ENCODE data around the gene KIF5A. TPM values are rescaled to one million over a fixed set of nuclear protein-coding genes. Genes with fewer than 3 reads are reported as not detected.

KIF5A gene
- total and polyA plus RNA-seq, 2 donors (not counting 3 experiments of a cell fraction or from before 2014, with no cell fraction given) = 0.07 to 0.35 TPM

DNA sequence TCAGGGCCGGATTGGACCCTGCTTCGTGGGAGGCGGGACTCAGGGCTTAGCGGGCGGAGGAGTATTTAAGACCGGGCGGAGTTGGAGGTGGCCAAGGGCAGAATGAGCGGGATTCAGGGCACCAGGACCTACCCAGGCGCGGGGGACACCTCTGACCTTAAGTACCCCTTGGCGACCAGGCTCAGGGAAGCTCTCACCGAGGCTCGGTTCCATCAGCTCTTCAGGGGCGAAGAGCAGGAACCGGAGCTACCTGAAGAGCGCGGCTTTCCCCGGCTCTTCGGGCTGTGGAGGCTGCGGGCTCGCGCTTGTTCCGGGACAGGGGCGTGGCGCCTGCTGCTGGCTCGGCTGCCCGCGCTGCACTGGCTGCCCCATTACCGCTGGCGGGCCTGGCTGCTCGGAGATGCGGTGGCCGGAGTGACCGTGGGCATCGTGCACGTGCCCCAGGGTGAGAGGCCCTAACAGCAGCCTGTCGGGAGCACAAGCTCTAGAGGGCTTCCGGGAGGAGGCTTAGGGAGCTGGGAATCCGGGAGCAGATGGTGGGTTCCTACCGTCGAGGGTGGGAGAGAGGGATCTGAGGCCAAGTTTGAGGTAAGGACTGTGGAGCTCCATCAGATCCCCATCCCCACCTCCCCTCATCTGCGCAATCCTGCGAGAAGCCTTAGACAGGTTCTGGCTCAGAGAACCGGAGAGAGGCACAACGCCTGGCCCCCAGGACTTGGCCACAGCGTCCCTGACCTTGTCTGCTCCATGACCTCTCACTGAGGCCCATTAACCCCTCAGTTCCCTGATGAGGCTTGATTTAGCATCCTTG, 69.8 kb downstream of the KIF5A start:
- intact Hi-C loops (cut with micrococcal nuclease) = loop anchor here (2.0 kb wide), 1 partner anchor 161 kb away; the partner anchor contains the start of gene GLI1
- POLR2A ChIA-PET = interaction anchor here (1.8 kb wide), 1 partner anchor 28 kb away, joined by 6 read pairs; no protein-coding TSS in a partner anchor

More for the DNA sequence above, 69.8 kb downstream of the KIF5A start:
- H3K36me3 ChIP-seq (ENCODE audit: control insufficient read depth in 2 of 2, extremely low read depth in 1 of 2, insufficient read depth in 2 of 2, low read length in 2 of 2) = no peaks in the 10 kb centered on the region
- peaks cover 5% of the 10 kb centered on the region for H3K4me1 ChIP-seq (ENCODE audit: control insufficient read depth, extremely low read depth, insufficient read depth, low read length)
- no peaks in the 10 kb centered on the region for H3K9me1 ChIP-seq (replicated peaks; ENCODE audit: control insufficient read depth, extremely low read depth, insufficient read depth, low read length)
- DNase-seq (ENCODE audit: low read depth, low spot score) (no peak), FAIRE-seq (no peak)
- no peak overlapping the region for H3K9ac ChIP-seq (replicated peaks; ENCODE audit: extremely low read depth, insufficient read depth, low read length)
- H4K20me1 ChIP-seq (replicated peaks; ENCODE audit: control insufficient read depth, extremely low read depth, insufficient read depth, low read length) = no peaks in the 10 kb centered on the region
- H3K27ac ChIP-seq (ENCODE audit: insufficient read depth, low read depth, low read length) = no peak overlapping the region
- H3K4me3 ChIP-seq (replicated peaks in 1 of 3; ENCODE audit: insufficient read depth in 1 of 3, low read depth in 1 of 3, low read length in 3 of 3) = no peak overlapping the region
- H2AFZ ChIP-seq (ENCODE audit: low read depth, low read length) = no peak overlapping the region
- dilution Hi-C loops (cut with MboI; ENCODE audit: extremely low pct_ligation_motif_present, low sequenced_read_pairs) = no loop called here
- no peaks in the 10 kb centered on the region for H3K9me3 ChIP-seq (replicated peaks; ENCODE audit: control insufficient read depth, insufficient read depth, low read length)
- peaks cover 50 to 55% of the 10 kb centered on the region in 2 experiments for H3K27me3 ChIP-seq (ENCODE audit: control insufficient read depth in 2 of 2, insufficient read depth in 2 of 2, low read length in 2 of 2)
- no TSS peak for BruUV-seq (replicated peaks)
- H3K4me2 ChIP-seq (ENCODE audit: insufficient read depth, low read length) = no peak overlapping the region
- no peaks in the 10 kb centered on the region for H3K79me2 ChIP-seq (ENCODE audit: control insufficient read depth, insufficient read depth, low read length)
- CTCF ChIA-PET = interaction anchor here (1.2 to 3.4 kb wide), 5 partner anchors 8 to 40 kb away, joined by 3 to 113 read pairs (median 7); partner anchors contain the start of genes ARHGEF25 and B4GALNT1
- no peak for TF ChIP-seq FOS (IDR thresholded peaks at IDR 0.05; ENCODE audit: borderline replicate concordance, insufficient read depth, low read length)
- TF ChIP-seq, protein P1, sequence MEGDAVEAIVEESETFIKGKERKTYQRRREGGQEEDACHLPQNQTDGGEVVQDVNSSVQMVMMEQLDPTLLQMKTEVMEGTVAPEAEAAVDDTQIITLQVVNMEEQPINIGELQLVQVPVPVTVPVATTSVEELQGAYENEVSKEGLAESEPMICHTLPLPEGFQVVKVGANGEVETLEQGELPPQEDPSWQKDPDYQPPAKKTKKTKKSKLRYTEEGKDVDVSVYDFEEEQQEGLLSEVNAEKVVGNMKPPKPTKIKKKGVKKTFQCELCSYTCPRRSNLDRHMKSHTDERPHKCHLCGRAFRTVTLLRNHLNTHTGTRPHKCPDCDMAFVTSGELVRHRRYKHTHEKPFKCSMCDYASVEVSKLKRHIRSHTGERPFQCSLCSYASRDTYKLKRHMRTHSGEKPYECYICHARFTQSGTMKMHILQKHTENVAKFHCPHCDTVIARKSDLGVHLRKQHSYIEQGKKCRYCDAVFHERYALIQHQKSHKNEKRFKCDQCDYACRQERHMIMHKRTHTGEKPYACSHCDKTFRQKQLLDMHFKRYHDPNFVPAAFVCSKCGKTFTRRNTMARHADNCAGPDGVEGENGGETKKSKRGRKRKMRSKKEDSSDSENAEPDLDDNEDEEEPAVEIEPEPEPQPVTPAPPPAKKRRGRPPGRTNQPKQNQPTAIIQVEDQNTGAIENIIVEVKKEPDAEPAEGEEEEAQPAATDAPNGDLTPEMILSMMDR (IDR thresholded peaks at IDR 0.05; ENCODE audit: extremely low read depth in 1 of 2, insufficient read depth in 1 of 2, low read depth in 1 of 2, low read length in 2 of 2) = no peak
- no peak for TF ChIP-seq MYC (IDR thresholded peaks at IDR 0.05; ENCODE audit: low read depth, low read length)
- no peak for TF ChIP-seq POLR2AphosphoS5 (IDR thresholded peaks at IDR 0.05; ENCODE audit: insufficient read depth, low read depth, low read length)
- TF ChIP-seq JUN (IDR thresholded peaks at IDR 0.05; ENCODE audit: borderline replicate concordance, insufficient read depth, insufficient read length, low read depth) = no peak
- no peak for TF ChIP-seq POLR2A (IDR thresholded peaks at IDR 0.05; ENCODE audit: low read depth, low read length)

All from endothelial cell of umbilical vein (primary cell).